NOMO-1 treated with DMSO at 0.1 percent for 48 hours (cell line): Measurements from ENCODE around the gene LAMP5.

Experiments used
- DNase-seq: peaks from one replicate; lab custom pipeline; 2025; ENCODE audit not compliant: unreplicated experiment; lab: John Stamatoyannopoulos, UW

The LAMP5 gene, protein sequence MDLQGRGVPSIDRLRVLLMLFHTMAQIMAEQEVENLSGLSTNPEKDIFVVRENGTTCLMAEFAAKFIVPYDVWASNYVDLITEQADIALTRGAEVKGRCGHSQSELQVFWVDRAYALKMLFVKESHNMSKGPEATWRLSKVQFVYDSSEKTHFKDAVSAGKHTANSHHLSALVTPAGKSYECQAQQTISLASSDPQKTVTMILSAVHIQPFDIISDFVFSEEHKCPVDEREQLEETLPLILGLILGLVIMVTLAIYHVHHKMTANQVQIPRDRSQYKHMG

DNA sequence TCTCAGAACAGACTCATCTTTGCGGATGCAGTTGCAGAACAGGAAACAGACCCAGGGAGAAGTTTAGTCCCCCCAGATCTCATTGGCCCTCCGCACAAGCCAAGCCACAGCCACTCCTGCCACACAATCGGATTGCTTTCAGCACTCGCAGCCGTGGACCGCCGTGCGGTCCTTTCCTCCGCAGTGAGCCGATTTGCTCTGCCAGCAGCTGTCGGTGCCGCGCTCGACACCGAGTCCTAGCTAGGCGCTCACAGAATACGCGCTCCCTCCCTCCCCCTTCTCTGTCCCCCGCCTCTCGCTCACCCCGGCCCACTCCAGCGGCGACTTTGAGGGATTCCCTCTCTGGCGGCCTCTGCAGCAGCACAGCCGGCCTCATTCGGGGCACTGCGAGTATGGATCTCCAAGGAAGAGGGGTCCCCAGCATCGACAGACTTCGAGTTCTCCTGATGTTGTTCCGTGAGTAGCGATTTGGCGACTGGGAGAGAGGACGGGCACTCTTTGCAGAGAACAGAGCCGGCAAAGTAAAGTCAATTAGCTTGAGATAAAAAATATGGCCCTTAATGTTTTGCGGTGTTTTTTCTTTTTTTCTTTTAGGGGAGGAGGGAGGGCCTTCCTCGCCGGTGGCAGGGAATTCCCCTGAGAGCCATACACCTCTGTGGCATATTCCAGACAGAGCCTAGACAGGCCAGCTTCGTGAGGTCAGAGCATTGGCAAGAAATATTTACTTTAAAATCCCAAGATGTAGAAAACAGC, at the start of gene LAMP5:
Gene LAMP5 (plus strand): TSS at position 130 of the 753 bp plus-strand sequence. CDS start 263 bp downstream, at position 393.
- DNase-seq = peak; percentile 45

DNA sequence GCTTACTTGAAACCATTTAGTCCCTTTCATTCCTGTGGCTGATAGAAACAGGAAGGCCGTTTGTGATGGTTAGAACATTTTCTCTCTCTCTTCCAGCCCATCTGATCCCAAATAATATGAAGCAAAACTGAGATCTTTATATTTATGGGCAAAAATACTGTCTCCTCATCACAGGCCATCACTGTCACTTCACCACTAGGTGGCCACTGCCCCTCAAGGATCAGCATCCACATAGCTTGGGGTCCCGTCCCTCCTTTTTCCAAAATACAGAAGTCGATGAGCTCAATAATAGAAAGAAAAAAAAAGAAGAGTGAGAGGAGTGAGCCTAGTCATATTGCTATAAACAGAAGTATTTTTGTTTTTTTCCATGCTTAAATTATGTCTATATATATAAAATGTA, 46.4 kb upstream of the LAMP5 start:
- peak; percentile 71 for DNase-seq

DNA sequence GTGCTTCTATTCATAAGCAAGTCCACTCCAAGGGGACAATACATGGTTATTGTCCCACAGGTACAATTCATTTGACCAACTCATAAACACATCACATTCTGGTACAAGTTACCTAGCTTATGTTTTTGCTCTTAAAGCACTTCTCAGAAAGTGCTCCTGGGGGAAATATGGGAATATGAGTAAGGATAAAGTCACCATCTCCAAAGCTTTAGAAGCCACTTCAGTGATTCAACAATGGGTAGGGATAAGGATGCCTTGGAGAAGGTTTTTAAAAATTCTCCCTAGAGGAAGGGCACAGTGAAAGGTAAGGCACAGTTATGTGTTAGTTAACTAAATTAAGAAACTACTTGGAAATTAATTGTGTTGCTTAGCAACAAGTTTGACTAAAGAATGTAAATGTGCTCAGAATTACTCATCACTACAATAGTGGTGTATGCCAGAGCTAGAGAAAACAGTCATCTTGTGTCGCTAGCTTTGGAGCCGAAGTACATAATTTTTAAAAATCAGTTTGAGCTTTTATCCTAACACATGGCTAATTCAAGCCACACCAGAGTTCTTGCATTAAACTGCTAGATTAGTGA, 39.5 kb upstream of the LAMP5 start:
- no peak for DNase-seq

DNA sequence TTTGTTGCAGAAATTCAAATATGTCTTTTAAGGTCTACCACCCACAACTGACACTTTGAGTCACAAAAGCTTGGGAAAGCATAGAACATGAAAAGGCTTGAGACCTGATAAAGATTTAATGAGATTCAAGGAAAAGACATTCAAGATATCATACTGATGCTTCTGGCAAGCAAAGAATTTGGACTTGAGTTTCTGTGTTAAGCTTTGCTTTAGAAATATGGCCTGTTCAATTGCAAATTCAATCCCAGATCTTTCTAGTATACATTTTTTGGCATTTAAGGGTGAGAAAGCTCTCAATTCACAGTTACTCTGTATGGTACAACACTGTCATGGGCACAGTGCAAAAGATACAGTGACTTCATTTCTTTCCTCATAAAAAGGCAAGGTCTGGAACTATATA, 38.9 kb upstream of the LAMP5 start:
- no peak for DNase-seq

DNA sequence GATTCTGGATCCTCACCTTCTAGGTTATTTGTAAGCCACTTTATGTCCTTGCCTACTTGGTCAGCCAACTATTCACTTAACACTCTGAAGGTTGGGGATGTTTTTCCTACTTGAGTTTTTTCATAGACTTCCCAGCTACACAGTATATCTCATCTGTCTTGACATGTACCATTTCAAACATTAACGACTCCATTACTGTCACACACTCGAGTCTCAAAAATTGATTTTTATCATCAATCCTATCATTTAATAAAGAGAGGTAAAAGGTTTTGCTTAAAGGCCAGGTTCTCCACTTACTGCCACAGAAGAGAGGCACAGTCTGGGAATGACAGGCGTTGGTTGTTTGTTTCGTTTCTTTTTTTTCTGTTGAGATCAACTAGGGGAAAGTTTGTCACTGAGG, 38.2 kb upstream of the LAMP5 start:
- DNase-seq = no peak

DNA sequence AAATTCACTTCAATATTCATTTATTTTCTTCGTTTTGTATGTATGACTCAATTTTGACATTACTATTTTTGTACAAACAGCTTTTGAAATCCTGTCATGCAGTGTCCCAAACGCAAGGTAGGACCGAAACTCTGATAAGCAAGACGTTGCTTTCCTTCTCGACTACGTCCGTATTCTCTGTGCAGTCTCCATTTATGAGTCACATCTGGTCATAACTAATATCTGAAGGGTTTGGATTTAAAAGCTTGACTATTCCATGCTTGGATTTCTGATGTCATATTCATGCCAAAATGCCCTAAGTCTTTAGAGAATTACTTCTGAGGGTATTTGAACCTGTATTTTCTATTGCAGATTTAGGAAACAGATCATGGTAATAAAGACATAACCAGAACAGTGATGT, 37.8 kb upstream of the LAMP5 start:
- DNase-seq = no peak

DNA sequence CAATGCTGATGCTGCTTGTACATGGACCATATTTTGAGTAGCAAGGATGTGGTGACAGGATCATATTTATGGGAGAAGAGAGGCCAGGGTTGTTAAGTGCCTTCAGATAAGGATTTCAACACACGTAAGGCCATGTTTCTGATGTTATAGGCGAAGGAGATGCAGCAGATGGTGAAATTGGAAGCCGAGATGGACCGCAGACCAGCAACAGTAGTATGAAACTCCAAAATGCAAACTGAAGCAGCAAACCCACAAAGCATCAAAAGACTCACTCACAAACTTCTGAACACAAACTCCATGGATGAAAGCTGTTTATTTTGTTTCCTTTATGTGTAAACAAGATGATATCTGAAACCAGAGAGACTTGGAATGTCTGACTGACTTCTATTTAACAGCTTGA, 35.6 kb upstream of the LAMP5 start:
- no peak for DNase-seq

DNA sequence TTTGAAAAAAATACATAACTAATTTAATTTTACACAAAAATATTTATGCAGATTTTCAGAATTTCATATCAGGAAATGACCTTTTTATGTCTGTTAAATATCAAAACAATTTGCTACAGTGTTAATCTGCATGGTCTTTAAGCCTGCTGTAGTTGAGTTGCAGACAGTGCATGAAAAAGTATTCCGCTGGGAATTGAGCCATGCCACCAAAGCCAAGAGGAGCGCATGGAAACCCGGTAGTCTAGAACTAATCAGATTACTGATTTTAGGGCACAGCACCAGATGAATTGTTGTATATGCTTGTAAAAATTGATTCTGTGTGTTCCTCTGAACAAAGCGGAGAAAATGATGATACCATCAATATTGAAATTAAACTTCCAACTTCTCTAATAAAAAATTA, 34.3 kb upstream of the LAMP5 start:
- no peak for DNase-seq

DNA sequence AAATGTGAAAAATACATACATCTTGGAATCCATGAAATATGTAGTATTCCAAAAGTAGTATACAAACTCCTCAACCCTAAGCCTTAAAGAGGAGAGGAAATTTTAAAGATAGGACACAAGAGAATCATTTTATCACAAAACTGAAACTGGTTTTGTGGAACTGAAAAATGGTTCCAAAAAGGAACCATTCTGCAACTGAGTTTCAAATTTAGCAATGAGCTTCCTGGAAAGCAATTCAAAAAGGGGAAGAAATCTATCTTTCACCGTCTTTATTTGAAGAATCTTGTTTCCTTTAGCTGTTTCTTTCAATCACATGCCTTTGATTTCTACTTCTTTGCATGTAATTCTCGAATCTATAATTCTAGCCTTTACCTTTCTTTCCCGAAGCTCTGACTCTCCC, 32.2 kb upstream of the LAMP5 start:
- peak; percentile 88 for DNase-seq

DNA sequence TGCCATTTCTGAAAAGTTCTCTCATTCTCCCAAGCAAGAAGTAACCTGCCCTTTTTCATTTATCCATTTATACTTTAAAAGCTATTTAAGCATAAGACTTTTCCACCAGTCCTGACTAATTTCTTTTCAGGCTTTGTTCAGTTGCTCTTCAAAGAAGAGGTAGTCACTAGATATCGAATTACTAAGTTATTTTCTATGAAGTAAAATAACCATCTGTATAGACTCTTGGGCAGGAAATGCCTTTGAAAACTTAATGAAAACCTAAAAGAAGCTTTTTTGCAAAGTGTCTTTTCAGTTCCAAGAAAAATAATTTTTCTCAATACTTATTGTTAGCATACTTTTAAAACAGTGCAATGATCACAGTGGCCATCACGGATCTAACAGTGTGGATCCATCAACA, 31.3 kb upstream of the LAMP5 start:
- DNase-seq = no peak

DNA sequence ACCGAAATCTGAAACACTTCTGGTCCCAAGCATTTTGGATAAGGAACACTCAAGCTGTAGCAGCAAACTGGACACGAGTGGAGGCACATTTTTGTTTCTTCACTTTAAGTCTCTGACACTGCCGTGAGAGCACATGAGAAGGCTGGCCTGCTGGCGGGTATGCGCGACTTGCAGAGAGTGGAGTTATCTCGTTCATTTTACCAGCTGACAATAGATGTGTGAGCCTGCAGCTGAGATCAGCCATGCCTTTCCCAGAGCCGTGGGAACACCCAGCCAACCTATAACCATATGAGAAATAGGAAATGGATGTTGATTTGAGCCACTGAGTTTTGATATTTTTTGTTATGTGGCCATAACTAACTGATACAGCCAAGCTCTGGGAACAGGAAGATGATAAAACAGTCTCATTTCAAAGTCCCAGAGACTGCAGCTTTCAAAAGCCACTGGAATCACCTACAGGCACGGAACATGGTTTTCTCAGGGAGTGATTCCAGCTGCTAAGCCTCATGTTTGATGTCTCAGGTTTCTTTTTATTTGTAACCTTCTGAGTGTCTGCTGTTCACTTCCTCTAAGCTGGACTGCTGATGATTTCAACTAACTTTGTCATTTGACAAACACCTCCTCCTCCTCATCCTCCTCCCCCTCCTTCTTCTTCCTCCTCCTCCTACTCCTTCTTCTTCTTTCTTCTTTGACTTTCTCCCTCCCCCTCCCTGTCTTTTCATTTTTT, 28.6 kb upstream of the LAMP5 start:
- DNase-seq = peak; percentile 34

DNA sequence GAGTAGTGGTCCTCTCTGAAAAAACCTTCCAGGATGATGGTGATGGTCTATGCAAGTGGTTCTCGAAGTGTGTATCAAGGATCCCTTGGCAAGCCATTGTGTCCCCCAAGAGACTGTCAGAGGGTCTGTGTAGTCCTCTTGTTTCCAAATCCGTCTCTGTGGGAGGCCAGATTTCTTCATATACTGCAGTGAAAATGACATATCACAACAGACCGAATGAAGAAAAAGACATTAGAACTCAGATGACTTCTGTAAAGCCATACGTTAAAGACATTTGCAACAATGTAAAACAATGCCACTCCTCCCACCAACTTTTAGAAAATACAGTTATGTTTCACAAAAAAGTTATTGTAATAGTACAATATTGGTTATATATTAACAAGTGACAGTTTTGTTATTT, 27.2 kb upstream of the LAMP5 start:
- no peak for DNase-seq

DNA sequence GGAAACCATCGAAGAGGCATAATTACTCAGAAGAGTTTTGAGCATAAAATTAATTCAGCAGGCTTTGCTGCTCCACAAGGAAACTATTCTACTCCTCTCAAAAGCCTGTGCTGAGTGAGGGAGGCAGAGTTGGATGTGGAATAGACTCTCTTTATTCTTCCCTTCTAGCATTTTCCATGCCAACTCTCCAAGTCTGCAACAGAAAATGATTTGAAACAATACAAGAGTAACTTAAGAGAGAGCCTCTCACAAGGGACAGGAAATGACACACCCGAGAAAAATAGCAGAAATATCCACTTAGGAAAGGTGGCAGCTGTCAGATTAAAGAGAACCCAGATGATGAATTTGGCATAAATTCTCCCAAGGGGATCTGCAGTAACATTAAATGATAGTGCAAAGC, 26.3 kb upstream of the LAMP5 start:
- no peak for DNase-seq

DNA sequence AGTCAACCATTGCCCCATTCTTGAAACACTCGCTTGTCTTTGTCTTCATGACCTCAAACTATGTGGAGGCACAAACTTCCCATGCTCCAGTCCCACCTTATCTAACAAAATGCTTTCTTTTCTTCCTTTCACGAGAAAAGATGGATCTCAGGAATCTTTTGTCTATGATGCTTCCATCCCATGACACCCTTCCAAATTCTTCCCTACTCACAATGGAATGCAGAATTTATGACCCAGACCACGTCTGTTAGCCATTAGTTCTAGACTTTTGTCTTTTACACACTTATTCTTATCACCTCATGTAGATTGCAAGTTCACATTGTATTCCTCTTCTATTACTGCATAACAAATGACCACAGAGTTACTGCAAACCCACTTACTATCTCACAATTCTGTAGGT, 24.2 kb upstream of the LAMP5 start:
- DNase-seq = no peak

DNA sequence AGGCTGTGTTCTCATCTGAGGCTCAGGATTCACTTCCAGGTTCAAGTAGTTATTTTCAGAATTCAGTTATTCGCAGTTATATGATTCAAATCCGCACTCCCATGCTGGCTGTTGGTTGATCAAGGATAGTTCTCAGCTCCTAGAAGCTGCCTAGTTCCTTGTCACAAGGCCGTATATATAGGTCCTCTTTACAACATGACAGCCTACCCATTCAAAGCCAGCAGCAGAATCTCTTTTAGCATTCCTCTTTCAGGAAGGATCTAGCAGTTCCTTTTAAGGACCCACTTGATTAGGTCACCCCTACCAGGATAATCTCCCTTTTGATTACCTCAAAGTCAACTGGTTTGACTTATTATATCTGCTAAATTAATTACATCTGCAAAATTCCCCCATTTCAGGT, 23.8 kb upstream of the LAMP5 start:
- no peak for DNase-seq

DNA sequence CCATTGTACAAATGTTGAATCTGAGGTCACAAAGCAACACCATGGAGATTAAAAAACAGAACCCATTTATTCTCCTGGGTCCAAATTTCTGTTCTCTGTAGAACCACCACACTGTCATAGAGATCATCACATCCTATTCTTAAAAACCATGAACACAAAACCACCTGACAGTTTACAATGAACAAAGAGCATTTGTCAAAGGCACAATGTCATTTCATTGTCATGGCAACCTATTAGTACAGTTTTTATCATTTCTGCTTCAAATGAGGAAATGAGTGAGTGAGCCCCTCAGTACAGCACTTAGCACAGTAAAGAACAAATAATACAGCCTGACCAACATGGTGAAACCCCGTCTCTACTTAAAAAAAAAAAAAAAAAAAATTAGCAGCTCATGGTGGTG, 23.1 kb upstream of the LAMP5 start:
- peak; percentile 74 for DNase-seq

DNA sequence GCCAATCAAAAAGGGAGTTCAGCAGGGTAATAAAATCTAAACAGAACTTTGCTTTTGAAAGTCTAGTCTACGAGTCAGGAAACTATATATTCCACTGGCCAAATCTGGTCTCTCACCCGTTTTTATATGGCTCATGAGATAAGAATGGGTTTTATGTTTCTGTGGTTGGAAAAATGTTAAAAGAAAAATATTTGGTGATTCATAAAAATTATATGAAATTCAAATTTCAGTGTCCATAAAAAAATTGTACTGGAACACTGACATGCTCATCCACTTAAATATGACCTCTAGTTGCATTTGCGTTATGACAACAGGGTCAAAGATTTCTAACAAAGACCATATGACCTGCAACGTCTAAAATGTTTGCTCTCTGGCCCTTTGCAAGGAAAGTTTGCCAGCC, 22.3 kb upstream of the LAMP5 start:
- DNase-seq = no peak

DNA sequence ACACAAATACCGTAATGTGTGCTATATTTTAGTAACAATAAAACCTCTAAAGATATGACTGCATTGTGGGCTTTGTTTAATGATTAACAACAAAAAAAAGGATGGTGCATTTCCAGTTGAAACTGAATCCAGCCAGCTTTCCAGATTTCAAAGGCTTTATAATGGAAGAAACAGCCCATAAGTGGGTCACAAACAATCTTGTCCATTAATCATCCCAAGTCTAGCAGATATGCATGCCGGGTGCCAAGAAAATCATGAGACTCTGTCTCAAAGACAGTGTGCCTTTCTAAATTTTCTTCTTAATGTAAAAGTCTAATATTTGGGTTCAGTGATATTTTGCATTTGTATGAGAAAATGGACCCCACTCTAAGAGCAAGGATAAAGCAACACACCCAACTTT, 20.6 kb upstream of the LAMP5 start:
- no peak for DNase-seq

DNA sequence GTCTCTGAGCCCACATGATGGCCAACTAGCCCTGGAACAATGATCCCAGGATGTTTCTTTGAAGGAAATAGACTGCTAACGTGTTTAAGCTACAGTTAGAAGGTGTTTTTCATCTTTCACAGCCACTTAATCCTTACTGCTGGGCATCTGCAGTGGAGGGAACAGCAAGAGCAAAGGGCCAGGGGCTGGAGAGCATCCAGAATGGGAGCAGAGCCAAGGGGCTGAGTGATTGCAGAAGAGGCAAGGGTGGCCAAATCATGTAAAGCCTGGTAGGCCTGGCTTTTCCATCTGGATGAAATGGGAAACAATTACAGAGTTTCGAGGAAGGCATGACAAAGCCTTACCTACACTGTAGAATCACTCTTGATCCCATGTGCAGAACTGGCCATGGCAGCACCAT, 18.7 kb upstream of the LAMP5 start:
- DNase-seq = no peak

DNA sequence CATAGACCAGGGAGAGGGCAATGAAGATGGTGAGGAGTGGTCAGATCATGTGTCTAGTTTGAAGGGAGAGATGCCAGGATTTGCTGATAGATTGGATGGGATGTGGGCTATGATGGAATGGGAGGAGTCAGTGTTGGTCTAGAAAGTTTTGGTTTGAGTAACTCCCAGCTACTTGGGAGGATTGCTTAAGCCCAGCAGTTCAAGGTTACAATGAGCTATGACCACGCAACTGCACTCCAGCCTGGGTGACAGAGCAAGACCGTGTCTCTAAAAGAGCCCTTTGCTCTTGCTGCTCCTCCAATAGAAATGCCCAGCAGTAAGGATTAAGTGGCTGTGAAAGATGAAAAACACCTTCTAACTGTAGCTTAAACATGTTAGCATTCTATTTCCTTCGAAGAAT, 18.2 kb upstream of the LAMP5 start:
- peak; percentile 15 for DNase-seq

DNA sequence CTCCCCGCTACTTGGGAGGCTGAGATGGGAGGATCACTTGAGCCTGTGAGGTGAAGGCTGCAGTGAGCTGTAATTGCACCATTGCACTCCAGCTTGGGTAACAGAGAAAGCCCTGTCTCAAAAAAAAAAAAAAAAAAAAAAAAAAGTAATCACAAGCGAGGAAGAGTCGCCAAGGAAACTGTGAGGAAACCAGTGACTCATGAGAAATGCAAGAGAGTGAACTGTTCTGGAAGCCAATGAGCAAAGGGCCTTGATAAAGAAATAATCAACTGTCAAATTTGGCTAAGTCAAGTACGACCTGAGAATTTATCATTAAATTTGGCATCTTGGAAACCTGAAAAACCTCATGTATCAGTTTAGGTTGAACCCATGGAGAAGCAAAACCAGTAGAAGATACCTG, 16.1 kb upstream of the LAMP5 start:
- peak; percentile 67 for DNase-seq
